Left ventricle myocardium inferior (tissue), 1 donor: ENCODE results near the gene WDR5B. TPM values are rescaled to one million over a fixed set of nuclear protein-coding genes. Genes with fewer than 3 reads are reported as not detected.

ENCODE experiments used
- DNase-seq: peaks from one replicate; pipeline ENCODE4 v3.0.0-alpha.2; 2020
- H3K27ac ChIP-seq: fragments of 200-600 bp; replicated peaks from 2 replicates; pipeline ENCODE4 v1.8.0; 2021
- H3K27me3 ChIP-seq: fragments of 200-600 bp; 2 replicates; pipeline ENCODE4 v1.8.0; 2021; ENCODE audit warnings: low read depth
- H3K36me3 ChIP-seq: fragments of 200-600 bp; 2 replicates; pipeline ENCODE4 v1.8.0; 2021
- H3K4me1 ChIP-seq: fragments of 200-600 bp; 2 replicates; pipeline ENCODE4 v1.8.0; 2021
- H3K4me3 ChIP-seq: fragments of 200-600 bp; 2 replicates; pipeline ENCODE4 v1.8.0; 2021; ENCODE audit warnings: mild to moderate bottlenecking, moderate library complexity
- H3K9me3 ChIP-seq: fragments of 200-600 bp; replicated peaks from 2 replicates; pipeline ENCODE4 v1.8.0; 2021
- CTCF ChIP-seq: fragments of 200-600 bp; IDR thresholded peaks from 2 replicates; pipeline ENCODE4 v1.8.0; 2021; ENCODE audit warnings: antibody characterized with exemption, mild to moderate bottlenecking, borderline replicate concordance
- intact Hi-C: fragments of 100-400 bp; cut with micrococcal nuclease; formaldehyde crosslinking; loops from one replicate; pipeline ENCODE4 v1.11.0; 2022
- total RNA-seq: library from RNA; stranded (reverse); fragmentation: NEBNext Ultra II Directional; extraction: Animal tissue kit (Norgen Biotek cat#: 25700); gene quantifications from one replicate; pipeline ENCODE4 v1.2.1, GENCODE V29; 2021
- donor health status: DM: no; HTN: yes; CAD: no; lungs with severe emphysema.

Gene WDR5B
- total RNA-seq, 1 donor from 2014 or later, result 3.3 TPM

GRCh38 chr3:122435950-122436349 lies 20.1 kb upstream of the WDR5B start:
- Histone ChIP-seq H3K36me3 (peaks cover 90% of the 10 kb centered on the region), H3K9me3 (peaks cover 9% of the 10 kb centered on the region), H3K4me1 (no peaks in the 10 kb centered on the region), H3K27ac (no peak overlapping the region), H3K4me3 (no peak overlapping the region), H3K27me3 (no peaks in the 10 kb centered on the region)
- intact Hi-C loops, result no loop called here
- no peak for DNase-seq
- TF ChIP-seq CTCF, result no peak

- Histone ChIP-seq H3K9me3 (peaks cover 8% of the 10 kb centered on the region), H3K36me3 (peaks cover 76% of the 10 kb centered on the region), H3K27ac (no peak overlapping the region), H3K4me3 (no peak overlapping the region), H3K27me3 (no peaks in the 10 kb centered on the region), H3K4me1 (no peaks in the 10 kb centered on the region)
- no peak for TF ChIP-seq CTCF
- DNase-seq, result no peak
- intact Hi-C loops, result no loop called here
These were observed 14.5 kb upstream of the WDR5B start for GRCh38 chr3:122430371-122430770.

- no peak overlapping the region for H3K27ac ChIP-seq
- TF ChIP-seq CTCF, result no peak
These were observed 12.1 kb upstream of the WDR5B start for GRCh38 chr3:122427857-122428471.

GRCh38 chr3:122421836-122422235 lies 6.0 kb upstream of the WDR5B start:
- Histone ChIP-seq H3K4me1 (peaks cover 13% of the 10 kb centered on the region), H3K27ac (no peak overlapping the region), H3K27me3 (no peaks in the 10 kb centered on the region), H3K4me3 (no peak overlapping the region), H3K9me3 (no peaks in the 10 kb centered on the region), H3K36me3 (peaks cover 42% of the 10 kb centered on the region)
- intact Hi-C loops, result no loop called here
- no peak for TF ChIP-seq CTCF
- DNase-seq, result no peak

More at GRCh38 chr3:122427857-122428471, 12.1 kb upstream of the WDR5B start:
- intact Hi-C loops, result no loop called here
- Histone ChIP-seq H3K36me3 (peaks cover 72% of the 10 kb centered on the region), H3K27me3 (no peaks in the 10 kb centered on the region), H3K4me3 (no peak overlapping the region), H3K4me1 (no peaks in the 10 kb centered on the region), H3K9me3 (peaks cover 8% of the 10 kb centered on the region)
- DNase-seq, result no peak

- Histone ChIP-seq H3K27me3 (no peaks in the 10 kb centered on the region), H3K4me1 (peaks cover 20% of the 10 kb centered on the region), H3K36me3 (peaks cover 34% of the 10 kb centered on the region), H3K27ac (no peak overlapping the region), H3K9me3 (no peaks in the 10 kb centered on the region), H3K4me3 (no peak overlapping the region)
- intact Hi-C loops, result no loop called here
- DNase-seq, result no peak
- no peak for TF ChIP-seq CTCF
These were observed 5.2 kb upstream of the WDR5B start for GRCh38 chr3:122421101-122421500.

GRCh38 chr3:122416966-122417365 lies 1.1 kb upstream of the WDR5B start:
- H3K4me1 ChIP-seq, result peaks cover 48% of the 10 kb centered on the region
- peaks cover 13% of the 10 kb centered on the region for H3K36me3 ChIP-seq
- H3K27ac ChIP-seq, result peak overlapping the region; percentile 97
- no peaks in the 10 kb centered on the region for H3K9me3 ChIP-seq
- TF ChIP-seq CTCF, result no peak
- peak overlapping the region; percentile 90 for H3K4me3 ChIP-seq
- intact Hi-C loops, result no loop called here
- no peaks in the 10 kb centered on the region for H3K27me3 ChIP-seq
- no peak for DNase-seq
